ENCODE data around the gene ZNF579. TPM values are rescaled to one million over a fixed set of nuclear protein-coding genes. Genes with fewer than 3 reads are reported as not detected.
A peak's percentile ranks its signal among the peaks of the same experiment; 100 is the strongest.

ZNF579 gene
- polyA plus RNA-seq, 2 of the 4 experiments (the other 2 are of a cell fraction): 6.5 to 16.2 TPM

GRCh38 chr19:55605207-55605636 lies 24.6 kb upstream of the ZNF579 start:
- under 1% methylated on average over 15 of the region's 43 CpGs for WGBS (ENCODE audit: missing lambda C conversion rate)
- peaks cover 23% of the 10 kb centered on the region for H3K4me1 ChIP-seq
- FAIRE-seq (no peak), ATAC-seq (peak; percentile 72 to 85), DNase-seq (ENCODE audit: low read depth in 1 of 2, low spot score in 1 of 2) (peak; percentile 93 to 99)
- H3K27ac ChIP-seq: peak overlapping the region; percentile 94 to 95
- TF ChIP-seq, protein P1, sequence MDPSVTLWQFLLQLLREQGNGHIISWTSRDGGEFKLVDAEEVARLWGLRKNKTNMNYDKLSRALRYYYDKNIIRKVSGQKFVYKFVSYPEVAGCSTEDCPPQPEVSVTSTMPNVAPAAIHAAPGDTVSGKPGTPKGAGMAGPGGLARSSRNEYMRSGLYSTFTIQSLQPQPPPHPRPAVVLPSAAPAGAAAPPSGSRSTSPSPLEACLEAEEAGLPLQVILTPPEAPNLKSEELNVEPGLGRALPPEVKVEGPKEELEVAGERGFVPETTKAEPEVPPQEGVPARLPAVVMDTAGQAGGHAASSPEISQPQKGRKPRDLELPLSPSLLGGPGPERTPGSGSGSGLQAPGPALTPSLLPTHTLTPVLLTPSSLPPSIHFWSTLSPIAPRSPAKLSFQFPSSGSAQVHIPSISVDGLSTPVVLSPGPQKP (IDR thresholded peaks at IDR 0.05; ENCODE audit: low read depth, low read length): 0 out of 2 replicates have a peak, but pooled peaks have one; percentile 13
- peak; percentile 84 for TF ChIP-seq MYC (IDR thresholded peaks at IDR 0.05; ENCODE audit: borderline replicate concordance, low read length)
- no peak for TF ChIP-seq HEYL (CRISPR knock-in tag; IDR thresholded peaks at IDR 0.05)
- TF ChIP-seq, protein P2, sequence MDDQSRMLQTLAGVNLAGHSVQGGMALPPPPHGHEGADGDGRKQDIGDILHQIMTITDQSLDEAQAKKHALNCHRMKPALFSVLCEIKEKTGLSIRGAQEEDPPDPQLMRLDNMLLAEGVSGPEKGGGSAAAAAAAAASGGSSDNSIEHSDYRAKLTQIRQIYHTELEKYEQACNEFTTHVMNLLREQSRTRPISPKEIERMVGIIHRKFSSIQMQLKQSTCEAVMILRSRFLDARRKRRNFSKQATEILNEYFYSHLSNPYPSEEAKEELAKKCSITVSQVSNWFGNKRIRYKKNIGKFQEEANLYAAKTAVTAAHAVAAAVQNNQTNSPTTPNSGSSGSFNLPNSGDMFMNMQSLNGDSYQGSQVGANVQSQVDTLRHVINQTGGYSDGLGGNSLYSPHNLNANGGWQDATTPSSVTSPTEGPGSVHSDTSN (IDR thresholded peaks at IDR 0.05): peak; percentile 70; the same call in 1 of the 2 replicates
- 0 out of 3 replicates have a peak, but pooled peaks have one; percentile 7 for TF ChIP-seq BCL3 (IDR thresholded peaks at IDR 0.05)
- TF ChIP-seq, protein P3, sequence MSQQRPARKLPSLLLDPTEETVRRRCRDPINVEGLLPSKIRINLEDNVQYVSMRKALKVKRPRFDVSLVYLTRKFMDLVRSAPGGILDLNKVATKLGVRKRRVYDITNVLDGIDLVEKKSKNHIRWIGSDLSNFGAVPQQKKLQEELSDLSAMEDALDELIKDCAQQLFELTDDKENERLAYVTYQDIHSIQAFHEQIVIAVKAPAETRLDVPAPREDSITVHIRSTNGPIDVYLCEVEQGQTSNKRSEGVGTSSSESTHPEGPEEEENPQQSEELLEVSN (IDR thresholded peaks at IDR 0.05; ENCODE audit: borderline replicate concordance, low read depth): peak; percentile 75
- peak; percentile 71; the same call in 1 of the 2 replicates for TF ChIP-seq MAZ (IDR thresholded peaks at IDR 0.05; ENCODE audit: borderline replicate concordance, low read depth, low read length)
- TF ChIP-seq ZNF302 (CRISPR knock-in tag; IDR thresholded peaks at IDR 0.05): no peak
- TF ChIP-seq, protein P4, sequence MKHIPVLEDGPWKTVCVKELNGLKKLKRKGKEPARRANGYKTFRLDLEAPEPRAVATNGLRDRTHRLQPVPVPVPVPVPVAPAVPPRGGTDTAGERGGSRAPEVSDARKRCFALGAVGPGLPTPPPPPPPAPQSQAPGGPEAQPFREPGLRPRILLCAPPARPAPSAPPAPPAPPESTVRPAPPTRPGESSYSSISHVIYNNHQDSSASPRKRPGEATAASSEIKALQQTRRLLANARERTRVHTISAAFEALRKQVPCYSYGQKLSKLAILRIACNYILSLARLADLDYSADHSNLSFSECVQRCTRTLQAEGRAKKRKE (CRISPR knock-in tag; IDR thresholded peaks at IDR 0.05; ENCODE audit: low read depth): no peak
- TF ChIP-seq HES2 (IDR thresholded peaks at IDR 0.05): no peak
- no peak for TF ChIP-seq USF2 (IDR thresholded peaks at IDR 0.05)
- TF ChIP-seq RNF2 (IDR thresholded peaks at IDR 0.05; ENCODE audit: borderline replicate concordance, low read depth): no peak
- TF ChIP-seq JUN (IDR thresholded peaks at IDR 0.05): 0 out of 5 replicates have a peak, but pooled peaks of 1 of the 2 experiments have one; percentile 17
- H3K4me3 ChIP-seq: peak overlapping the region; percentile 82
- peak overlapping the region; percentile 97 for H3K4me2 ChIP-seq
- no peaks in the 10 kb centered on the region for H3K9me3 ChIP-seq
- POLR2A ChIA-PET: interaction anchor here (0.9 to 3.2 kb wide), 22 partner anchors 12 to 346 kb away, joined by 3 to 33 read pairs (median 5); partner anchors contain the start of genes ISOC2, NAT14, PPP6R1 and U2AF2
- CTCF ChIA-PET: interaction anchor here (0.8 to 16.7 kb wide), 30 partner anchors 10 to 463 kb away, joined by 3 to 348 read pairs (median 9); partner anchors contain the start of genes NAT14, ZNF579 and ZNF784

GRCh38 chr19:55603581-55604292 lies 23.1 kb upstream of the ZNF579 start:
- peaks cover 23% of the 10 kb centered on the region for H3K4me1 ChIP-seq
- H3K9me3 ChIP-seq: no peaks in the 10 kb centered on the region
- H3K27ac ChIP-seq: peak overlapping the region; percentile 94 to 95
- no peak for ATAC-seq
- FAIRE-seq: no peak
- POLR2A ChIA-PET: interaction anchor here (0.6 to 3.2 kb wide), 15 partner anchors 15 to 196 kb away, joined by 3 to 33 read pairs (median 5); partner anchors contain the start of genes ISOC2, NAT14, U2AF2 and UBE2S
- no peak for DNase-seq (ENCODE audit: low read depth in 1 of 2, low spot score in 1 of 2)
- 93% methylated on average over 22 of the region's 22 CpGs for WGBS (ENCODE audit: missing lambda C conversion rate)
- CTCF ChIA-PET: interaction anchor here (0.9 to 16.7 kb wide), 9 partner anchors 13 to 443 kb away, joined by 3 to 348 read pairs (median 6); partner anchors contain the start of gene ZNF579
- H3K4me2 ChIP-seq: peak overlapping the region; percentile 97
- H3K4me3 ChIP-seq: no peak overlapping the region; the same call in 2 of the 3 replicates
- TF ChIP-seq KDM5A (IDR thresholded peaks at IDR 0.05) (no peak), EP300 (IDR thresholded peaks at IDR 0.05) (no peak), FOSB (CRISPR knock-in tag; IDR thresholded peaks at IDR 0.05) (no peak), PHF8 (IDR thresholded peaks at IDR 0.05; ENCODE audit: borderline replicate concordance, low read depth) (no peak), HMGXB4 (CRISPR knock-in tag; IDR thresholded peaks at IDR 0.05; ENCODE audit: borderline replicate concordance) (no peak), BHLHE40 (IDR thresholded peaks at IDR 0.05; ENCODE audit: low read depth, low read length) (no peak), KDM1A (IDR thresholded peaks at IDR 0.05; ENCODE audit: low read depth) (no peak)
- TF ChIP-seq, protein P5, sequence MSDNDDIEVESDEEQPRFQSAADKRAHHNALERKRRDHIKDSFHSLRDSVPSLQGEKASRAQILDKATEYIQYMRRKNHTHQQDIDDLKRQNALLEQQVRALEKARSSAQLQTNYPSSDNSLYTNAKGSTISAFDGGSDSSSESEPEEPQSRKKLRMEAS (IDR thresholded peaks at IDR 0.05): no peak

All from A549 (cell line).